Amniotic stem cell (primary cell): Measurements from ENCODE around the gene ANKRD36B.
"Not testable (repeated sequence)": the region's sequence is repeated elsewhere in the genome, so short reads cannot be mapped to it uniquely, and the experiment has no call there.

ENCODE experiments used
- DNase-seq: peaks from one replicate; lab custom pipeline; 2025; lab: John Stamatoyannopoulos, UW

Gene ANKRD36B

DNA sequence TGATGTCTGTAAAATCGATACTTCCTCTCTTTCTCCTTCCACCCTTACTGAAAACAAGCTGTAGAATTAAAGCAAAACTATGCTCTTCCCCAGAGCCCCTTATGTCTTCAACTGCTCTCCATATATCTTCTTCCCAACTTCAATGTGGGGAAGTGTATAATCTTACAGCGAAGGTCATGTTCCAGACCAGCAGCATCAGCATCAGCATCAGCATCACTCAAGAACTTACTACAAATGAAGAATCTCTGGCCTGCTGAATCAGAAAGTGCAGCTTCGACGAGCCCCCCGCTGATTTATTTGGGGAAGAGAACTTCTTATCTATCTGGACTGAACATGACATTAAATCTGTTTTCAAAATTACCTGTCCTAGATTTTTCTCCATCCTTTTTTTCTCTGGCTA is 40.6 kb downstream of the ANKRD36B start:
- not testable (repeated sequence) for DNase-seq

DNA sequence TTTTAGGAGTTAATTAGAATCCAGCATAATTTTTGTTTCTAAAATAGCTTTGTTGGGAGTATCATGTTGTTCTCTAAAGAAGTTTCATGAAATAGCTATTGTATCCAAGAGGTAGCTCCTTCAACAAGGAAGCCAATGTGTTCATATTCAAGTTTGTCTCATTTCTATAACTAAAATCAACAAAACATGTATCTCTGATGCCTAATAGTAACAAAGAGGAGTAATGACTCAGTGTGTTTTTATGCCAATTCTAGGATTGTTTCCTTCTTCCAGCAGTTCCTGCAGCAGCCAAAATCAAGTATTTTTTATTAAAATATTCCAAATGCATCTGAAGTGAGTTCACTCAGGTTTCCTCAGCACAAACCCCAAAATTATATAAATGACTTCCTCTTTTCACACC is 41.1 kb downstream of the ANKRD36B start:
- DNase-seq = not testable (repeated sequence)

DNA sequence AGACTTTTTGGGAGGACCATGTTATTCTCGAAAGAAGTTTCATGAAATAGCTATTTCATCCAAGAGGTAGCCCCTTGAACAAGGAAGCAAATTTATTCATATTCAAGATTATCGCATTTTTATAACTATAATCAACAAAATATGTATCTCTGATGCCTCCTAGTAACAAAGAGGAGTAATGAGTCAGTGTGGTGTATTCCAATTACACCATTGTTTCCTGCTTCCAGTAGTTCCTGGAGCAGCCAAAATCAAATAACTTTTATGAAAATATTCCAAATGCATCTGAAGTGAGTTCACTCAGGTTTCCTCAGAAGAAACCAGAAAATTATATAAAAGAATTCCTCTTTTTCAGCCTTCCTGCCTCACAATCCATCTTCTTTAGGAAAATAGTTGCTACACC is 43.0 kb downstream of the ANKRD36B start:
- no peak for DNase-seq

DNA sequence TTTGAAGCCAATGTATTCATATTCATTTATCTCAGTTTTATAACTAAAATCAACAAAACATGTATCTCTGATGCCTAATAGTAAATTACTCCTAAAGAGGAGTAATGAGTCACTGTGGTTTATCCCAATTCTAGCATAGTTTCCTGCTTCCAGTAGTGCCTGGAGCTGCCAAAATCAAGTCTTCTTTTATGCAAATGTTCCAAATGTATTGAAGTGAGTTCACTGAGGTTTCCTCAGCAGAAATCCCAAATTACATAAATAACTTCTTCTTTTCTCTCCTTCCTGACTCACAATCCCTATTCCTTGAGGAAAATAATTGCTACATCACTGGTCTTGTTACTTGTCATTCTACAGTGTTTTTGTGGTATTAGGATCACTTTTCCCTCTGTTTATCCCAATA is 44.8 kb downstream of the ANKRD36B start:
- not testable (repeated sequence) for DNase-seq

DNA sequence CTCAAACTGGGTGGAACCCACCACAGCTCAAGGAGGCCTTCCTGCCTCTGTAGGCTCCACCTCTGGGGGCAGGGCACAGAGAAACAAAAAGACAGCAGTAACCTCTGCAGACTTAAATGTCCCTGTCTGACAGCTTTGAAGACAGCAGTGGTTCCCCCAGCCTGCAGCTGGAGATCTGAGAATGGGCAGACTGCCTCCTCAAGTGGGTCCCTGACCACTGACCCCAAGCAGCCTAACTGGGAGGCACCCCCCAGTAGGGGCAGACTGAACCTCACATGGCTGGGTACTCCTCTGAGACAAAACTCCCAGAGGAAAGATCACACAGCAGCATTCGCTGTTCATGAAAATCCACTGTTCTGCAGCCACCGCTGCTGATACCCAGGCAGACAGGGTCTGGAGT is 63.8 kb downstream of the ANKRD36B start:
- not testable (repeated sequence) for DNase-seq

DNA sequence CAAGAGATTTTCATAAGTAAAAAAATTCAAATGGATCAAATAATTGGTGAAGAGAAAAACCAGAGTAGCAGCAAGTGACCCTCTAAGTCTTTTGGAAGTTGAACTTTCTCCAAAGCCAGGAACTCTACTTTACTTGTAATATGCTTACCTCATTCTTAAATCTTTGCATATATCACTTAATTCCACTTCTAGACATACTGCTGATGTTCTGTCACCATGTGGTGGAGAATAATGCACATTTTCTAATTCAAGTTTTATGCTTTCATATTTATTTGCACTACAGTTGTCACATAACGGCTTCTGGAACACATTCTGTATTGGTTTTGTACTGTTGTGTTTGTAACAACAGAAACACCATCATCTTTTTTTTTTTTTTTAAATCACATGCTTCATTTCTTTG is 65.9 kb downstream of the ANKRD36B start:
- DNase-seq = not testable (repeated sequence)

DNA sequence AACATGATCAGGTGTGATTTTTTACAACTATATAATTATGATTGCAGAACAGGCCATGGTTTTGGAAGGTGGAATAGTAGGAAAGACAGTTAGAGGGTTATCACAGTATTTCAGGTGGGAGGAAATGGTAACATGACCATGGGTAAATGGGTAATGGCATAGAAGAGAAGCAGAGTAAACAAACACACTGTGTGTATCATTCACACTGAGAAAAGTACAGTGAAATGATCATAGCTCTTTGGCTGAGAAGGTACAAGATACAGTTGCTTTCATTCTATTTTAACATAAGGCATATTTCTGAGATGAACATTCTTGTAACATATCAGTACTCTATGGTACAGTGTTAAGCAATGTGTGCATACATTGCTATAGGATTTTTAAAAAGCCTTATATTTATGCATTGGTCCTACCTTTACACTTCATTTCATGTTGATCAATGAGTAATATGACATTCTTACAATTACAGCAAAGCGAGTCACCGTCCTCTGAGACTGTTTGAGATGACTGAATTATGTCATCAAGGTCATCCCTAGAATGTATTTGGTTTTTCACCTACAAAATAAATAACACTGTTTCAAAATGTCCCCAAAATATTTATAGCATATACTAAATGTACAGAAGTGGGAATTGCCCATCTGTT is 66.6 kb downstream of the ANKRD36B start:
- DNase-seq = not testable (repeated sequence)

DNA sequence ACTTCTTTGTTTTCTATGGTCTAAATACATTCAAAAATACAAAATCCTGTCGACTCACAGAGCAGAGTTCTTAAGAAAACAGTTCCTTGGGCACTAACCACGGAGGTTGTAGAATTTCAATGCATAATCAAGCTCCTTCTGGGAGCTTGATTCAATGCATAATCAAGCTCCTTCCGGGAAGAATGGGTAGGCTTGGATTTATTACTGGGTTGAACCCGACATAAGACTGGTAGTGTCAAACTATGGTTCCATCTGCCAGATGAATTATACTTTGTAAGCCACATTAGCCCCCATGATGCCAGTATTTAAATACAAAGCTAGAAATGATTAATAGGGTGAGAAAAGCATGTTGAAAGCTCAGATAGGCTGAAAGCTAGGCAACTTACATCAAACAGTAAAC is 94.0 kb downstream of the ANKRD36B start:
- DNase-seq = not testable (repeated sequence)

DNA sequence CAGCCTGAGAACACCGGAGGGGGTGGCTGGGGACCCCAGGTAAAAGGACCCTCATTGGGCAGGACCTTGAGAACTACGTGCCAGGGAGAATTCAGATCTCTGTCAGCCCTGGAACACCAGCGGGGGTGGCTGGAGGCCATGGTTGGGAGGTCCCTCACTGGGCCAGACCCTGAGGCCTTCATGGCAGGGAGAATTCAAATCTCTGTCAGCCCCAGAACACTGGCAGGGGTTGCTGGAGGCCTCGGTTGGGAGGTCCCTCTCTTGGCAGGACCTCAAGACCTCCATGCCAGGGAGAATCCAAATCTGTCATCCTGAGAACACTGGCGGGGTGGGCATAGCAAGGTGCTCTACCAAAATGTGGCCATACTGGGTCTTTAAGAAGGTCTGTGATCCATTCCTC is 99.5 kb downstream of the ANKRD36B start:
- not testable (repeated sequence) for DNase-seq
